GM18508 (cell line): ENCODE measurements around the gene AGXT.
"Not testable (repeated sequence)": the region's sequence is repeated elsewhere in the genome, so short reads cannot be mapped to it uniquely, and the experiment has no call there.

Experiments
- ATAC-seq: cut with Tn5 transposase; IDR thresholded peaks from one replicate; pipeline ENCODE4 v1.9.1; 2021; ENCODE audit warnings: moderate number of reproducible peaks; ENCODE audit not compliant: insufficient read depth, unreplicated experiment

The AGXT gene

DNA sequence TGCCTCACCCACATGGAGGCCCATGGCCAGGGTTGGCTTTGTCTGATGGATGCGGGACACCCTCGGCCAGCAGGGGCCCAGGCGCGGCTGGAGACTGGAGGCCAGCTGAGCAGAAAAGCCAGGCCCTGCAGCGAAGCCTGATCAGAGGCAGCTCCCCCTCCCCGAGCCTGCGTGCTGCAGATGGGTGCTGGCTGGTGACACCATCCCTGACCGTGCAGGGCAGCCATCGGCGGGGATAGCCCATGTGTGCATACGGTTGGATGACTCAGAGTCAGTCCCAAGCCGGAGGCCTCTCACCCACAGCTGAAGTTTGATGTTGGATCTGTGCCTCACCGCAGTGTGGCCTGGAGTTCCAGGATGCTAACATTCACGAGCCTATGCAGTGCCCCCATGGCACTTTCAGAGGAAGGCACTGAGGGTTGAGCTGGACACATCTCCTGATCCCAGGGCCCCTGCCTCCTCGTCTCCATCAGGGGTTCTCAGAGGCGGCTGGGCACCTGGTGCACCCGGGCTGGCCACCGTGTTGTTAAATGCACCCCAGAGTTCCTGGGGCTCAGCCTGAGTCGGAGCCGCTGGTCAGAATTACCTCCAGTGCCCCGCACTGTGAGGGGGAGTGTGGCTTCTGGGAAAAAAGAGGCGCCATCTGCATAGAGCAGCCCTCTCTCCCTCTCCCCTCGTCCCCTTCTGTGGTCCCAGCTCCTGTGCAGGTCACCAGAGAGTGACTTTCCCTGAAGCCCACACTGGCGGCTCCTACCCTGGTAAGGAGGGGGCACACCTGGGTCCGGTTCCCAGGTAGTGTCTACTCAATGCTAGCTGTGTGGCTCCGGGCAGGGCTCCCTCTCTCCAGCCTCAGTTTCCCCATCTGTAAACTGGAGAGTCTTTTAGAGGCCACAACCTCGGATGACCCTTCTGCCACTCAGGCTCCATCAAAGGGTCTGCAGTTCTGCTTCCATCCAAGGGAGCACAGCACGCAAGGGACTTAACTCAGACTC is 29.2 kb upstream of the AGXT start:
- ATAC-seq, result no peak

DNA sequence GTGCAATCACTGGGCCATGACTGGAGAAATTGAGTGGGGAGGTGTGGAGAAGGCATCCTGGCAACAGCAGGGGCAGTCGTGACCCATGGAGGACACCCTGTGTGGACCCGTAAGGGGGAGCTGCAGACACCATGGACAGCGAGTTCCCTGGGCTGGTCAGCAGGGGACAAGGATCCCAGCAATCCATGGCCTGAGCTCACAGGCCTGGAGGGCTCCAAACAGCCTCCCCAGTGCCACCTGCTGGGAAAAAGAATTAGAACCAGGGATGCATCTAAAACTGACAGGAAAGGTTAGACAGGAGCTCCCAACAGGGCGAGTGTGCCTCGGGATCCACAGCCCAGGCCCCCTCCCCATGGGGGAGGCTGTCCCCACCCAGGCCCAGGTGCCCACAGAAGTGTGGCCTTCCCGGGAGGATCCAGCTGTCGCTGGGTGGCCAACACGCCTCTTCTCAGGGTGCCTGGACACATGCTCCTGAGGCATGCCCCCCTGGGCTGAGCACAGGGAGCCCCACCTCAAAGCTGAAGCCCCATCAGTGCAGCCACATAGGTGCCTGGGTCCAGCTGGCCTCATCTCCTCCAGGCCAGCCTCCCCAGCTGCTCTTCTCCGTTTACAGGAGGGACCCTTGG is 28.1 kb upstream of the AGXT start:
- ATAC-seq, result no peak

DNA sequence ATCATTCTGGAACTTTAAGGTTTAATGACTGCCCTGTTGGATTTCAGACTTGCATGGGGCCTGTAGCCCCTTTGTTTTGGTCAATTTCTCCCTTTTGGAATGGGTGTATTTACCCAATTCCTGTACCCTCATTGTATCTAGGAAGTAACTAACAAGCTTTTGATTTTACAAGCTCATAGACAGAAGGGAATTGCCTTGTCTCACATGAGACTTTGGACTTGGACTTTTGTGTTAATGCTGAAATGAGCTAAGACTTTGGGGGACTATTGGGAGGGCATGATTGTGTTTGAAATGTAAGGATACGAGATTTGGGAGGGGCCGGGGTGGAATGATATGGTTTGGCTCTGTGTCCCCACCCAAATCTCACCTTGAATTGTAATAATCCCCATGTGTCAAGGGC is 22.3 kb upstream of the AGXT start:
- not testable (repeated sequence) for ATAC-seq

DNA sequence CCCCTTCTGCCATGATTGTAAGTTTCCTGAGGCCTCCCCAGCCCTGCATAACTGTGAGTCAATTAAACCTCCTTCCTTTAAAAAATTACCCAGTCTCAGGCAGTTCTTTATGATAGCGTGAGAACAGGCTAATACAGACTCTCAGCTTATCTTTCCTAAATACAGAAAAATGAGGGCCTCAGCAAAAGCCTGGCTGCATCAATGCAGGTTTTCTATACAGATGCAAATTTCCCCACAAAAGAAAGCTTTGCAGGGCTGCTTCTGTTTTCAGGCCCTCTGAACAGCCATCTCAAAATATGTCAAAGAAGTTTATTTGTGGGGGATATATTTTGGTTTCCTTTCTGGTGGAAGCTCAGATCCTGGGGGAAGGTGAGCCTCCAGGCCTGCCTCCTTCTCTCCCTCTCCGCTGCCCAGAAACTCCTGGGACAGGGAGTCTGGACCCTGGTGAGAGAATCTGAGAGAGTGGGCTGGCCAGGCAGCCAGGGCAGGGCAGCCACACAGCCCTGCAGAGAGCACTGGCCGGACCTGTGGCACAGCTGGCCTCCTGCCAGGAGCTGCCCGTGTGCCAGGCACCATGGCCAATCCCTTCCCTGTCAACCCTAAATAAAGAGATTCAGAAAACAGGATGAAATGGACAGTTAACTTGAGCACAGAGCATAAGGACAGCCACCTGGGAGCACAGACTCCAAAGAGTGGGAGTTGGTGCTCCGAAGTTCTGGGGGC is 21.6 kb upstream of the AGXT start:
- ATAC-seq, result no peak

DNA sequence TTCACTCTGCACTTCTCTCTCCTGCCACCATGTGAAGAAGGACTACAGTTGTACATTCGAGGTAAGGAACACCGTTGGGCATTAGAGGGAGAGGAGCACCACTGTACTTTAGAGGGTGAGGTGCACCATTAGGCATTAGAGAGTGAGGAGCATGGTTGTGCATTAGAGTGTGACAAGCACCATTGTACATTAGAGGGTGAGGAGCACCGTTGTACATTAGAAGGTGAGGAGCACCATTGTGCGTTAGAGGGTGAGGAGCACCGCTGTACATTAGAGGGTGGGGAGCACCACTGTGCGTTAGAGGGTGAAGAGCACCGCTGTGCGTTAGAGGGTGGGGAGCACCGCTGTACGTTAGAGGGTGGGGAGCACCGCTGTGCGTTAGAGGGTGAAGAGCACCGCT is 20.8 kb upstream of the AGXT start:
- no peak for ATAC-seq

DNA sequence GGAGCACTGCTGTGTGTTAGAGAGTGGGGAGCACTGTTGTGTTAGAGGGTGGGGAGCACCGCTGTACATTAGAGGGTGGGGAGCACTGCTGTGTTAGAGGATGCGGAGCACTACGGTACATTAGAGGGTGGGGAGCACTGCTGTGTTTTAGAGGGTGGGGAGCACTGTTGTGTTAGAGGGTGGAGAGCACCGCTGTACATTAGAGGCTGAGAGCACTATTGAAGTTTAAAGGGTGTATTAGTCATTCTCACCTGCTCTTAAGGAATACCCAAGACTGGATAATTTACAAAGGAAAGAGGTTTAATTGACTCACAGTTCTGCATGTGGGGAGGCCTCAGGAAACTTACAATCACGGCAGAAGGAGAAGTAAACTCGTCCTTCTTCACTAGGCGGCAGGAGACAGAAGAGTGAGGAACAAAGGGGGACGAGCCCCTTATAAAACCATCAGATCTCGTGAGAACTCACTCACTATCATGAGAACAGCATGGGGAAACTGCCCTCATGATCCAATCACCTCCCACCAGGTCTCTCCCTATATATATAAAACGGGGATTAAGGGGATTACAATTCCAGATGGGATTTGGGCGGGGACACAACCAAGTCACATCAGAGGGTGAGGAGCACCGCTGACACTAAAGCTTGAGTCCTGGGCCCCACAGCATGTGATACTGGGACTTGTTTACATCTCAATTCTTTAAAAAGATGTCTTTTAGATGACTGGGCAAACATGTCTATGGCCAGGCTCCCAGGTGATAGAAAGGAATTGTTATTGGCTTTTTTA is 19.5 kb upstream of the AGXT start:
- no peak for ATAC-seq

DNA sequence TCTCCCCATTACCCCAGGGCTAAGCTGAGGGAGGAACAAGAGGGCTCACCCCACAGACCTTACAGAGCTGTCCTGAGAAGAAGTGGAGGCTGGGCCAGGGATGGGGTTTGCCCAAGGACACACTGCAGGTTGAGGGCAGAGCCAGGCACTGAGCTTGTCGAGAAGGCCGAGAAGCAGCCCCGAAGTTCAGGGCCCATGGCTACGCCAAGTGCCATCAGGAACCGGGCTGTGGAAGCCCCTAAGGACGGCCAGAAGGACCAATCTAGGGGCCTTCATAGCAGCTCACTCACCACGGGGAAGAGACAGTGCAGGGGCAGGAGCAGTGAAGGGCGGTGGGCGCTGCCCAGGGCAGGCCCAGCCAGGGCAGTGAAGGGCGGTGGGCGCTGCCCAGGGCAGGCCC is 18.6 kb upstream of the AGXT start:
- no peak for ATAC-seq

DNA sequence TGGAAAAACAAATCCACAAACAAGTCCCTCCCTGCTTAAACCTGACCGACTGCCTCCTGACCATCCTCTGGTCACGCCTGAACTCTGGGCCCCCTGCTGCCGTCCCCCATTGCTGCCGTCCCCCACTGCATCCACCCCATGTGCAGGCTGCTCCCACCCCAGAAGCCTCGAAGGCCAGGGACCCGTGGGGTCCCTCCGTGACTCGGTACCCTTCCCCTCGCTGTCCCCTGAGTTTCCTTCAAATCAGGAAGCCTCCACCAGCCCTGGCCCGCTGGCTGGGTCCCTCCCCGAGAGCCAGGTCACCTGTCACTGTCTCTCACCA is 17.9 kb upstream of the AGXT start:
- no peak for ATAC-seq

DNA sequence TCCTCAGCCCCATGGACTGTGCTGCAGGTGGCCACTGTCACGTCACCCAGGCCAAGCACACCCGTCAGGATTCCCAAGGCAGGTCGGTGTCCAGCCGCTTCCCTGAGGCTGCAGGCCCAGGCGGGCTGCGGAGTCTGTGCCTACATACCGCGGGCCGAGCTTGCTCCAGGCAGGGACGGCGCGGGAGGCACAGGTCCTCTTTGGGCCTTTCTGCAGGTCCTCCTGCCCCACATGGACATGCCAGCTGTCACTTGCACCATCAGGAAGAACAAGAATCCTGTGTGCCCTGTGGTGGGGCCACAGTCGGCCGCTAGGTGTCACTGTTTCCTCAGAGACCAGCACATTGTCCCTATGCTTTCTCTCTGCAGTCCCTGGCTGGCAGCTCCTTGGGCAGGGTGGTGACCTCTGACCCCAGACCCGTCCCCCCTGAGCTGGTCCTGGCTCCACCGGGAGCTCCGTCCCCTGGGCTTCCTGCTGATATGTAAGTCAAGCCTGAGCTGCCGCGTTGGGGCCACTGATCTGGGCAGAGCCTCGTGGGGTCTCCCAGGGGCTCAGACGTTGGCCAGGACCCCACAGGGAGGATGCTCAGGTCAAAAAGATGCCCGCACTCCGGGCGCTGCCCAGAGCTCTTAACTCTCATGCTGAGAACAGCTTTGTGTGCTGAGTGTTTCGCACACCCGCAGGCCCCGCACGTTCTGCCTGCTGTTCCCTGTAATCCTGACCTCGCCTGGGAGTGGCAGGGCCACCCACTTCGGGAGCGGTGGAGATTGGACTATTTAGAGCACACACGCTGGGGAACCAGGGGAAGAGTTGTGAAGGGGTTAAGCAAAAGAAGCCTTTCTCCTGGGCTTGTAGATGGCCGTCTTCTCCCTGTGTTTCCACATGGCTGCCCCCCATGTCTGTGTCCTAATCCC is 17.3 kb upstream of the AGXT start:
- ATAC-seq, result no peak

DNA sequence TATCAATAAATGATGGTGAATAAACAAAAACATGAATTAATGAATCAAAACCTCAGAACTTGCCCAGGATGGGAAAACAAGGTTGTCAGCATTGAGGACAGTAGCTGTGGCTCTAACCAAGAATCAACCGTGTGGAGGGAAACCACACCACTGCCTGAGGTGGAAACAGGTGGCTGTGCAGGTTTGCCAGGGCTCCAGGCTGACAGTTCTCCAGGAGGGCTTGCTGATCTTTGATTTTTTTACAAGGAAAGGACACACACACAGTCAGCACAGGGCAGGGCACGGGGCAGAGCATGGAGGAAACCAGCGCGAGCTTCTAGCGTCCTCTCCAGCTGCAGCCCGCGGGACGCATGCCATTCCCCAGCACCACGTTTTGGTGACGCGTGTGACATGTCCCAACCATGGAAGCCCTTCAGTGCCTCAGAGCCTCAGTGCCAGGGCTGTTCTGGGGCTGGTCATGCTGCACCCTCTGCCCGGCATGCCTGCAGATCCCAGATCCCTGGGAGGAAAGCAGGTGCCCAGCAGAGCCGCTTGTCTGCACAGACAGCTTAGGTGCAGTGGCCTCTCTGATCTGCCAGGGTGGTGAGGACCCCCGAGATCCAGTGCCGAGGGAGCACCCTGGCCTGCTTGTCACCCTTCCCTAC is 15.8 kb upstream of the AGXT start:
- ATAC-seq, result no peak

DNA sequence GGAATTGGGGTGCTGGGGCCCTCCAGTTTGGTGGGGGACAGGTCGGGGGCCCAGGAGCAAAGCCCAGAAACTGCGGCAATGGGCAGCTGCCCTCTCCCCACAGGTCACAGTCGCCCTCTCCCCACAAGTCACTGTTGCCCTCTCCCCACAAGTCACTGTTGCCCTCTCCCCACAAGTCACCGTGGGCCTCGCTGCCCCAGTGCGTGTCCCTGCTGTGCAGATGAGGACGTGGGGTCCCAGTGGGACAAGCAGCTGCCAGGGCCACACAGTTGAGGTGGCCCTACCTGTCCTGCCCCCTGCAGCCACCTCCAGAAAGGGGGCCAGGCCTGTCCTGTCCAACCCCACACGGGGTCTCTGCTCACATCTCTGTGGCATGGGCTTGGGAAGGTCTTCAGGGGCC is 13.0 kb upstream of the AGXT start:
- no peak for ATAC-seq

DNA sequence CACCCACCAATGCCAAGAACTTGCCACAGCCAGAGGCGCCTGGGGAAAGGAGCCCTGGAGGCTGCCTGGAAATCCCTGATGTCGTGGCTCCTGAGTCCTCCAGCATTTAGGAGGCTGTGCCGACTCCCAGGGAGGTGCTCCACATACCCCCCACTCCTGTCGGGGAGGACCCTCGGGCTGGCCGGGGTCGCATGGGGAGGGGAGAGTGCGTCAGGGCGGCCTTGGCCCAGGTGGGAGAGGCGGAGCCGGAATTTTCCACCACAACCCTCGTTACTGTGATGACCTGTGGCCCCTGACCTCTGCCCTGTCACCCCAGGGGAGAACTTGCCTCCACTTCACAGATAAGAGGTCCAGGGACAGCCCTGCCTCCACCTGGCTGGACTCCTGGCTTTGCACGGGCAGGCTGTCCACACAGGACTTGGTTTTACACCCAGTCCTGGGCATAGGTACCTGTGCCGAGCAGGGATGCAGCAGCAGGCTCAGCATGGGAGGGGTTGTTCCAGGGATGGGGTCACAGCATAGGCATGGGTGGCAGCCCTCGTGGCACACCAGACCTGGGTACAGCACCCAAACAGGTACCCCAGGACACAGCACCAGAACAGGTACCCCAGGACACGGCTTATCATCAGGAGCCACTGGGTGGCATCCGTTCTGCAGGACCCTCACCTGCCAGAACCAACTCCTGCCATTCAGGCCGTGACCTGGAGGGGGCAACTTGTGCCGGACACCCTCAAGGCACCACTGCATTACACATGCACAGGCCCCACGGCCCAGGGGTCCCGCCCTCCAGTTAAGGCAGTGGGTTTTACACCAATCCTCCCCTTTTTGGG is 12.3 kb upstream of the AGXT start:
- ATAC-seq, result no peak

DNA sequence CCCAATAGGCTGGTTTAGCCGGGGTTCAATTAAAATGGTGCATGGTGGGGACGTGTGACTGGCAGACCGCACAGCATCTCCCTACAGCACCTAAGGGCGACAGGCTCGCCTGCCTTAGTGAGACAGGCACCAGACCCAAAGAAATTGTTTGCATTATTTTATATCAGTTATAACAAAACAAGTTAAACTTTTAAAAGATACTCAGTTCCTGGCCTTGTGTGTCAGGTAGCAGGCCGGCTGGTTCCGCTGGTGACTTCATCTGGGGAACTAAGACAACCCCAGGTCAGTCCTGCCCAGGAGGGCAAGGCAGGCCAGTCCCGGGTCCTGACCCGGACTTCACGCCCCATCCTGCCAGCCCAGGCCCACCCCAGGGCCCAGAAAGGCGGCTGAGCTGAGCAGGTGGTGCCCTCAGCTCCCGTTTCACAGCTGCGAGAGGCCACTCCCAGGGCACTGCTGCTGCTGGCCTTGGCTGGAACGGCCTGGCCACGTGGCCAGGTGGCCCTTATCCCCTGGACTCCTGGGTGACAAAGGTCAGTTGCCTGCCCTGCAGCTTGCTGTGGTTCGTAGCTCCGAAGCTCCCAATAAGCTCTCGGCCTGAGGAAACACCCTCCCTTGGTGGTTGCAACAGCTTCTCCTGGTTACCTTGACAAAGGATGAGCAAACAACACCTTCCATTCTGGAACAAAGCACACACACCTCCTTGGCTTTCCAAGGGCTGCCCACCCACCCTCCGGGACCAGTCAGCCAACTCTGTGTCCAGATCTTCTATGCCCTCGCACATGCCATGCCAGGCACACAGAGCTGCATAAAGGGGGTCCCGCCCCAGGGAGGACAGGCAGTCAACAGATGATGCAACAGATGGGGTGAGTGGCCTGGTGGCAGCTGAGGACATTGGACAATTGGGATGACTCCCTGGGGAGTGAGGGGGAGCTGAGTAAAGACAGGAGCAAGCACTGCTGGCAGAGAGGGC is 11.3 kb upstream of the AGXT start:
- ATAC-seq, result no peak

DNA sequence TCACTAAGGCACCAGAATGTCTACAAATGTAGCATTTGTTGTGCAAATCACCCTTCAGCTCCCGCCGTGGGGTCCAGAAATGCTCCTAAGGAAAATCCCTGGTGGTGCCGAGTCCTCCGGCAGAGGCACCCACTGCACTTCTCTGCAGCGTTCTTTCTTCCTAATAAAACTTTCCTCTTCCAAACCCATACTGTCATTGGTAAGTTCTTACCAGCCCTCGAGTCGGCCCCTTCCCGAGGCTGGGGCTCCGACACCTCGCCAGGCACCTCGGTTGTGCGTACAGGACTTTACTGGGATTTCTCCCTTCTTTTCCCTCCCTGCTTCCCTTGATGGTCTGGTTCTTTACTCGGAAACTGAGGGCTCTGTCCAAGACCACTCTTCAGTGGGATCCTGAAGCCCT is 10.3 kb upstream of the AGXT start:
- ATAC-seq, result no peak

DNA sequence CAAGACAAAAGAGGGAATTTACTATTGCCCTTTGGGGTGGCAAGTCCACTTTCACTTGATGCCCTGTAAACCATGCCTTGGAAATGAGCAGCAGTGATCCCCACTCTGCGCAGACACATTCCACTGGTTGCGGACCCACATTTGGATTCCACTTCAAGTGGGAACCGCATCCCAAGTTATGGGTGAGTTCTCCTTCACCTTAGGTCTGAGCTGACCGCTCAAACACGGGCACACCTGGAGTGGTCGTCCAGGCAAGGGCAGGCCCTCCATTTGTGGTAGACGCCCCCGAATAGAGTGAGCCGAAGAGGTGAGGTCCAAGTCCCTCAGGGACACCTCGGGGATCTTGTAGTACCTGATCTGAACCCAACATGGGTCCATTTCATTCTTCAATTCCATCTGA is 9.8 kb upstream of the AGXT start:
- no peak for ATAC-seq

DNA sequence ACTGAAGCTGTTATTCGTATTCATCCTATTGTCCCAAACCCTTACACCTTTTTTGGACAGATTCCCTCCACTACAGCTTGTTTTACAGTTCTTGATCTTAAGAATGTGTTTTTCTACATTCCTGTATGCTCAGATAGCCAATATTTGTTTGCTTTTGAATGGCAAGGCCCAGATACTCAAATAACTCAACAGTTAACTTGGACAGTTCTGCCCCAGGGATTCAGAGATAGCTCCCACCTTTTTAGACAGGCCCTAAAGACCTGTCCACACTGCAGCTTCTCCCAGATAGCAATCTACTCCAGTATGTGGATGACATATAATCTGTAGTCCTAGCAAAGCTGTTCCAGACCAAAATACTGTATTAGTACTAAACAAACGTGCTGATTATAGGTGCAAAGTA is 7.1 kb upstream of the AGXT start:
- ATAC-seq, result no peak

DNA sequence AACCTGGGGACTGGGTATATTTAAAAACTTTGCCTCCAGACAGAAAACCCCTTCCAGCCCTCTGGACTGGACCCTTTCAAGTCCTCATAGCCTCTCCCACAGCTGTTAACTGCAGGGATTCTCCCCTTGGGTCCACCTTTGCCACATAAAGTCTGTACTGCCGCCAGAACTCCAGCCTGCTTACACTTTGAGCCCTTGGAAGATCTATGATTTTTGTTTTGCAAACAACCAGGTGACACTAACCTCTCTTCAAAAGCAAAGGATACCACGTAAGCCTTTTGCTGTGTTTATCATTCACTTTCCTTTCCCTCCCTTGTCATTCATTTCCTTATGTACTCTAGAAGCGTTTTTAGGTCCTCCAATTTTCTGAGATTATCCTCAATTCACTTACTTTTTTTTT is 4.1 kb upstream of the AGXT start:
- no peak for ATAC-seq
